Measurements from ENCODE around the gene KCNQ2.

- TF ChIP-seq CTCF (IDR thresholded peaks at IDR 0.05; ENCODE audit: borderline replicate concordance, extremely low read depth, low read length, poor library complexity, severe bottlenecking), result no peak
- no peak for TF ChIP-seq EZH2 (IDR thresholded peaks at IDR 0.05; ENCODE audit: borderline replicate concordance, low read depth, low read length, severe bottlenecking)
Measured at GRCh38 chr20:63497138-63497945, 24.9 kb upstream of the KCNQ2 start.

Measured in DND-41 (cell line).